ENCODE measurements around the gene RCAN2.

RCAN2 gene

DNA sequence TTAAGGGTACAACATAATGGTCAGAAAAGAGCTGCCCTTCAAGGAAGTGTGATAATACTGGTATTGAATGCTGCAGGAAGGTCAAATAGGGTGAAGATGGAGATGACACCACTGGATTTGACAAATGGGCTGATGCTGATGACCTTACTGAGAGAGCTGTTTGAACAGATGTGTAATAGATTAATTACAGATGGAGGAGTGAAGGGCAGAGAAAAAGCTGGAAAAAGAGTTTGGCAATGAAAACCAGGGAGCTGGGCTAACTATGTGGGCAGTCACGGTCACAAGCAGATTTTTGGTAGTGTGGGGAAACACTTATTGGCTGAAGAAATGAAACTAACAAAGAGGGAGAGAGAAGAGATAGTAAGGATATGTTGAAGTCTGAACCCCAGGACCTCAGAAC, 236.9 kb downstream of the RCAN2 start:
- no peak for DNase-seq (ENCODE audit: low read depth)

DNA sequence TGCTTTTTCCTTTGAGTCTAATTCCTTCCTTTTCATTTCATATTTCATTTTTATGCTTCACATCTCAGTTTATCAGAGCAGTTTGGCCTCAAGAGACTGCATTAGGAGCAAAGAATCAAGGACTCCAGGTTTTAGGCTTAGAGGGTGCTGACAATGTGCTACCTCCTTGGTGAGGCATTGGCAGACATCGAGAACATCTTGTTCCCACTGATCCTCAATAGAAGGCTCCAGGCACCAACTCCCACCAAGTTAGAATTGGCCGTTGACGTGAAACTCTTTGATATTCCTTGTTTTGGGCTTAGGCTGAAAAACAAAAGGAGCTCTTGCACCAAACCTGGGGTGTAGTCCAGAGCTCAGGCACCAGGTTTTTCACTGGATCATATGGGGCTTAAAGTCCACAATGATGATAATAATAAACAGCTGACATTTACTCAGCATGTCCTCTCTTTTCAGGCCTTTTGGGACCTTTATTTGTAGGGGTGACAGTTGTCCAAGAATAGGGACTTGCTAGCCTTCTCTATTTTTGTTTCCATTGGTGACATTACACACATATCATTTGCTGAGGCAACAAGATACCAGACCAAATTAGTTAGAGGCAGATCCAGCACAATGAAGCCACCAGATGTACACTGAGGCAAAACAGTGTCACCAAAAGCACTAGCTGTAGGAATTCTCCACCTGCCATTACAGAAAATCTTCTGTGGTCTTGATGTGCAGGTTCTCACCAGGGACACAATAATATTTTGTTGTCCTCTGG, 239.5 kb downstream of the RCAN2 start:
- no peak for DNase-seq (ENCODE audit: low read depth)

GRCh38 chr6:46248143-46248542, 243.1 kb downstream of the RCAN2 start:
- DNase-seq (ENCODE audit: low read depth): no peak

DNA sequence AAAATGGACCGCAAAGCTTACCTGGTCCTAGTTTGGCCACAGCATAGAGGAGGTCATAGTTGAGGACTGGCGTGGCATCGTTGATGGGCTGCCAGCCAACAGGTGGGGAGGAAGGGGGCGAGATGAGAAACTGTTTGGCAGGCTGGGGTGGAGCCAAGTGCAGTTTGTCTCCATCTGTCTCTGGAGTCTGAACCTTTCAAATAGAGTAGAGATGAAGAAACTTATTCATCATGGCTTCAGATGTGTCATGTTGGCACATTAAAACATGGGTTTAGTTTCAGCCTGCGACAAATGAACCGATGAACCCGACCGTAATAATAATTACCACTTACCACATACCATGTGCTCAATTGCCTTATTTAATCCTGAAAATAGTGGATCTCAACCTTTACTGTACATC, 244.5 kb downstream of the RCAN2 start:
- DNase-seq (ENCODE audit: low read depth): no peak

DNA sequence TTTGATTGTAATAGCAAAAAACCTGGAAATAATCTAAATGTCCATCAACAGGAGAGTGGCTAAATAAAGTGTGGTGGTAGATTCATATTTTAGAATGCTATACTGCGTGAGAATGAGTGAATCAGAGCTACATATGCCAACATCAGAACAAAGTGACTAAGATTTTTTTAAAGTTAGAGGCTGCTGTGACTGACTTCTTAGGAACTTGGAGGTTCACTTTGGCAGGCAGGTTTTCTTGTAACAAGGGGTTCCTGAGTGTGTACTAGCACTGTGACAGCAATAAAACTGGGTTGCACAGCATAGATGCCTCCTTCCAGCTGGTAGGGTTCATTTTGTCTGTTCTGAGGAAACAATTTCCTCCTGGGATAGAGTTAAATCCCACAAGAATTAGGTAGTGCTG, 245.2 kb downstream of the RCAN2 start:
- DNase-seq (ENCODE audit: low read depth): no peak

DNA sequence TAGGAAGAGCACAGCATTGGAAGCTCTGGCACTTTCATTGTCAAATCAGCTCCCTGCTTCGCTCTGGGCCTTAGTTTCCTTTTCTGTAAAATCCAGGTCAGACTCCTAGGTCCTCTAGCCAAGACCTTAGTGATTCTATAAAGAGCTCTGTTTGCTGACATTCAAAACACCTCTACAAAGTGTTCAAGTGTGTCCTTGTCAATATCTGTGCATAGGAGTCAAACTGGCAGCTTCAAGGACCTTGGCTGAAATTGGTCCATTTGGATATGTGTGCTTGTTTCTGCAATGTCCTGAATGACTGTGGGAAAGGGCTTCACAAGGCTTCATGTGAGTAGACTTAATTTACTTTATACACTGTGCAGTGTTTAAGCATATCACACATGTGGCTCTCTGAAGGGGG, 246.6 kb downstream of the RCAN2 start:
- DNase-seq (ENCODE audit: low read depth): no peak

- DNase-seq (ENCODE audit: low read depth): no peak
Observed at GRCh38 chr6:46243754-46244153, 247.5 kb downstream of the RCAN2 start.

DNA sequence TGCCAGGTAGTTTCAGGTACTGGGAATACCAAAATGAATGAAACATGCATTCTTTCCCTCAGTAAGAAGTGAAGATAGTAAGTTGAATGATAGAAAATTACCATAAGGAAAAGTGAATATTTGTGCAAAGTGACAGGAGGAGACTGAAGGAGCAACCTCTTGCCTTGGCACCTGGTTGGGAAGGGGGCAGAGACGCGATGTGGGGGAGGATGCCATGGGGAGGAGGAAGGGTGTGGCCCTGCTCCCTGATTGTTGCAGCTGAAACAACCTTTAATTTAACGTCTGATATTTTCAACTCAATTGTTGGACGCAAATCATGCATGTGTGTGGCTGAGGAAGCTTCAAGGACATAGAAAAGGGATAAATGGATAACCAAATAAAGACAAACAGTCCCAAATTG, 248.3 kb downstream of the RCAN2 start:
- no peak for DNase-seq (ENCODE audit: low read depth)

- DNase-seq (ENCODE audit: low read depth): no peak
Observed at GRCh38 chr6:46240866-46241565, 250.2 kb downstream of the RCAN2 start.

GRCh38 chr6:46236752-46237151, 254.5 kb downstream of the RCAN2 start:
- DNase-seq (ENCODE audit: low read depth): no peak

DNA sequence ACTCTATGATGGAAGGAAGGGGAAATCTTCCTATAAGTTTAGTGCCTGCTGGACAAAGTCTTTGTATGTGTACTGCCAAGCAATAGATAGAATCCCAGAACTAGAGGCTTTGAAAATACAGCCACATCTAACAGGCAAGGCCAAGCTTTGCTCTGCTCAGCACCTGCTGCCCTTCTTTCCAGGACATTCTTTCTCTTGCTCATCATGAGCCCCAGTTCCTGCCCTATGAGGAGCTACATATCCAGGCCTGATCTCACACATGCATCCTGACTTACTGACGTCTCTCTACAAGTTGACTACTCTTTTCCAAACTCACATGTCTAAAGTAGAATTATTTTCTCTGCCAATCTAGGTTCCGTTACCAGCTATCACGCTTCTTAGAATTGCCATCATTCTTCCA, 256.0 kb downstream of the RCAN2 start:
- DNase-seq (ENCODE audit: low read depth): no peak

- DNase-seq (ENCODE audit: low read depth): no peak
Observed at GRCh38 chr6:46234700-46235099, 256.5 kb downstream of the RCAN2 start.

- no peak for DNase-seq (ENCODE audit: low read depth)
Observed at GRCh38 chr6:46234156-46234556, 257.1 kb downstream of the RCAN2 start.

GRCh38 chr6:46233129-46233528, 258.1 kb downstream of the RCAN2 start:
- DNase-seq (ENCODE audit: low read depth): no peak

GRCh38 chr6:46222286-46222685, 269.0 kb downstream of the RCAN2 start:
- DNase-seq (ENCODE audit: low read depth): no peak

GRCh38 chr6:46221222-46221793, 269.9 kb downstream of the RCAN2 start:
- DNase-seq (ENCODE audit: low read depth): peak; percentile 40

DNA sequence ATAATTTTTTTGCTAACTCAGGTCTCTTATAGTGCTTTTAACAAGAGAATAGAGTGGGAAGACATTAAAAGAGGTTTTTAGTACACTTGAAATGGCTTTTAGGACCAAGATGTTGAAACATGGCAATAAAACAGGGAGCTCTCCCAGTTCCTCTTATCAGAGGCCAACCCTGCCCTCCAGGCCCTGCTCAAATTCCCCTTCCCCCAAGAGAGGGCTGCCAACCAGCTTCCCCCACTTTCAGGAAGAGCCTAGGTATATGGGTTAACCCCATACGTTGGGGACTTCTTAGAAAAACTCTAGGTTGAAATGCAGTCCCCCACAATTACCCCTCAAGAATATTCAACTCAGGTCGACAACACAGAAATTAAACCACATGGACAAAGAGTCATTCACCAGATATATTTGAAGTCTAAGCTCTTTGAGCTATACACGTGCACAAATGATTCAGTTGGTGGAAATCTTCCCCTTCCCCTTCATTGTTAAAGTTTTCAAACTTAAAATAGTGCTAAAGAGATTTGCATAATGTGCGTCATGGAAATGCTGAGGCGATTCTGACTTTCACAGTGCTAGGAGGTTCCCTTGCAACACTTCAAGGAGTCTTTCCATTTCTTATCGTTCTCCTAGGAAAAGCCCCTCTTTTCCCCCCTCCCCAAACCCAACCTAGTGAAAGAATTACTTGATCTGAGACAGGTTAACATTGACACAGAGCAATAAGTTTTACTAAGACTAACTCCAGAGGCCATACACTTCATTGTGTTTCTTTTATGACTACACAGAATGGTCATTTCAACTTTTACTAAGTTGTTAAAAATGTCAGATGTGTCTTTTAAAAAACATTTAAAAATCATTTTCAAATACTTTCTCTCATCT, 270.7 kb downstream of the RCAN2 start:
- no peak for DNase-seq (ENCODE audit: low read depth)

- DNase-seq (ENCODE audit: low read depth): no peak
Observed at GRCh38 chr6:46219661-46220060, 271.6 kb downstream of the RCAN2 start.

DNA sequence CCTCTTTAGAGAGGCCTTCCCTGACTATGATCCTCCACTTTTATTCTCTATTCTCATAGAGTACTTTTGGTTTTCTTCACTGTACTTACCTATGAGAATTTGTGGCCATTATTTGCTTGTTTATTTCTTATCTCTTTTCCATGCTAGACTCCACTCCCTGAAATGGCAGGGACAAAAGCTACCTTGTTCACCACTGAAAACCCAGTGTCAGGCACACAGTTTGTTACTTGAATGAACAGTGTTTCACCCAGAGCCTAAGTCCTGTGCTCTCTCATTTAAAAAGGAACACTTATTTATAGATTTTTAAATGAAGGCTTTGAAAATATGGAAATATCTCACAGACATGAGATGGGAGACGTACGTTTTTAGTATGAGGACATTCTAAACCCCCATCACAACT, 272.8 kb downstream of the RCAN2 start:
- no peak for DNase-seq (ENCODE audit: low read depth)

DNA sequence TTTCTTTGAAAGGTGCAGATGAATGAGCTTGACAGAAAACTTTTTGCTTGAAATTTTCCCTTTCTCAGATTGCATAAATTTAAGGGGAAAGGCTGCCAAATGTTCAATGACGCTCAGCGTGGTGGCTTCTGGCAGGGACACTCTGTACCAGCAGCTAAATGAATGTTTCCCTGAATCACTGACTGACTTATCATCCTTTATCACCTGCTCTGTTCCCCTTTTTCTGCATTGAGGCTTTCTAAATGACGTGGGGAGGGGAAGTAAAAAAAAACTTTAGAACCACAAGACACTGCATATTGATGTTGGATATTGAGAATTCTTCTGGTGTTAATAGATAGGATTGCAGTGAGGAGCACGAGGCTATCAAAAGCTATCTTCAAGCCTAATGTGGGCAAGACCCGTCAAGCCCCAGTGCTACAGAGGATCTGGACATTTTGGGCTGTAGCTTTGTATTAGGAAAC, 273.5 kb downstream of the RCAN2 start:
- peak; percentile 40 for DNase-seq (ENCODE audit: low read depth)

- DNase-seq (ENCODE audit: low read depth): no peak
Observed at GRCh38 chr6:46216879-46217278, 274.4 kb downstream of the RCAN2 start.

- DNase-seq (ENCODE audit: low read depth): no peak
Observed at GRCh38 chr6:46215777-46216176, 275.5 kb downstream of the RCAN2 start.

Data from amniotic epithelial cell (primary cell).